Caco-2 (cell line): Measurements from ENCODE around the gene HS6ST2. TPM values are rescaled to one million over a fixed set of nuclear protein-coding genes. Genes with fewer than 3 reads are reported as not detected.

ENCODE experiments used
- BruUV-seq: library from RNA; stranded (reverse); fragments of 400-500 nt; replicated peaks from 2 replicates; lab custom pipeline; 2021; lab: Mats Ljungman, UMichigan
- CTCF ChIA-PET: fragments of 300-600 bp; sonication (Branson Sonifier 250); formaldehyde crosslinking; loops from one replicate; lab custom pipeline; 2022; ENCODE audit warnings: antibody characterized with exemption; lab: Charles Lee
- POLR2A ChIA-PET: fragments of 300-600 bp; sonication (Branson Sonifier 250); formaldehyde crosslinking; loops from one replicate; lab custom pipeline; 2022; ENCODE audit warnings: antibody characterized with exemption; lab: Charles Lee
- DNase-seq, 2 experiments: peaks; one replicate each; pipeline versions ENCODE4 v3.0.0 to v3.0.0-alpha.2; 2020 to 2022
- H3K27me3 ChIP-seq: replicated peaks from 2 replicates; pipeline ENCODE4 v1.6.0; 2011; ENCODE audit warnings: low read length; ENCODE audit not compliant: control insufficient read depth, insufficient read depth
- H3K36me3 ChIP-seq: 2 replicates; pipeline ENCODE4 v1.5.1; 2011; ENCODE audit warnings: low read length; ENCODE audit not compliant: control insufficient read depth, insufficient read depth
- H3K4me1 ChIP-seq: fragments of 250-450 bp; sonication (Bioruptor Pico); 2 replicates; pipeline ENCODE4 v1.5.1; 2020; ENCODE audit warnings: mild to moderate bottlenecking
- H3K4me3 ChIP-seq: 2 replicates; pipeline ENCODE4 v1.5.1; 2011; ENCODE audit warnings: low read depth, mild to moderate bottlenecking, control low read depth, low read length
- H3K9me3 ChIP-seq: fragments of 250-450 bp; sonication (Bioruptor Pico); 2 replicates; pipeline ENCODE4 v1.5.1; 2020; ENCODE audit warnings: mild to moderate bottlenecking, moderate library complexity
- H3K27ac Mint-ChIP-seq: one replicate; pipeline ENCODE4 v1.8.0; 2022; ENCODE audit warnings: mixed read lengths; ENCODE audit not compliant: unreplicated experiment
- H3K27me3 Mint-ChIP-seq: one replicate; pipeline ENCODE4 v1.8.0; 2022; ENCODE audit warnings: mixed read lengths; ENCODE audit not compliant: insufficient read depth, unreplicated experiment
- H3K36me3 Mint-ChIP-seq: one replicate; pipeline ENCODE4 v1.8.0; 2022; ENCODE audit warnings: mild to moderate bottlenecking, mixed read lengths; ENCODE audit not compliant: insufficient read depth, unreplicated experiment
- H3K4me1 Mint-ChIP-seq: one replicate; pipeline ENCODE4 v1.8.0; 2022; ENCODE audit warnings: low read depth, mixed read lengths; ENCODE audit not compliant: unreplicated experiment
- H3K4me3 Mint-ChIP-seq: one replicate; pipeline ENCODE4 v1.8.0; 2022; ENCODE audit warnings: mild to moderate bottlenecking, moderate library complexity, mixed read lengths; ENCODE audit not compliant: unreplicated experiment
- H3K9me3 Mint-ChIP-seq: one replicate; pipeline ENCODE4 v1.8.0; 2022; ENCODE audit warnings: mixed read lengths; ENCODE audit not compliant: unreplicated experiment
- CTCF ChIP-seq, 2 experiments: fragments of 200-600 bp in 1 of 2; IDR thresholded peaks; 1 replicate in 1 of 2; 2 replicates in 1 of 2; pipeline versions ENCODE4 v1.5.1 to v1.8.0; 2011 to 2022; ENCODE audit warnings: antibody characterized with exemption in 1 of 2, control low read depth in 1 of 2, inconsistent platforms in 1 of 2, low read depth in 1 of 2, low read length in 1 of 2, mild to moderate bottlenecking in 1 of 2, moderate library complexity in 1 of 2; ENCODE audit not compliant: insufficient read depth in 1 of 2, severe bottlenecking in 1 of 2, unreplicated experiment in 1 of 2
- intact Hi-C: fragments of 100-400 bp; cut with micrococcal nuclease; formaldehyde crosslinking; loops from one replicate; pipeline ENCODE4 v1.10.0; 2022; ENCODE audit not compliant: unreplicated experiment
- total RNA-seq: library from RNA; stranded (reverse); gene quantifications from 2 replicates; pipeline ENCODE4 v1.2.3, GENCODE V29; 2022

HS6ST2 gene
- total RNA-seq, 1 experiment from 2014 or later, result 34.9 TPM

- no peak overlapping the region for H3K4me3 Mint-ChIP-seq
- H3K27me3 Mint-ChIP-seq, result no peaks in the 10 kb centered on the region
- POLR2A ChIA-PET, result no interaction called here
These were observed 344.6 kb downstream of the HS6ST2 start for GRCh38 chrX:132613801-132614200.

GRCh38 chrX:132612821-132613564 lies 345.4 kb downstream of the HS6ST2 start:
- no TSS peak for BruUV-seq
- H3K4me1 ChIP-seq, result peaks cover 42% of the 10 kb centered on the region
- no peaks in the 10 kb centered on the region for H3K36me3 ChIP-seq
- H3K36me3 Mint-ChIP-seq, result no peaks in the 10 kb centered on the region
- no peak overlapping the region for H3K27ac Mint-ChIP-seq
- peak; percentile 46 to 51 for DNase-seq
- H3K9me3 ChIP-seq, result no peaks in the 10 kb centered on the region
- no peaks in the 10 kb centered on the region for H3K9me3 Mint-ChIP-seq
- ChIA-PET POLR2A (no interaction called here), CTCF (interaction anchor here (2.9 kb wide), 1 partner anchor 386 kb away, joined by 17 read pairs; no protein-coding TSS in a partner anchor)
- H3K4me3 Mint-ChIP-seq, result no peak overlapping the region
- peak; percentile 56 to 61 for TF ChIP-seq CTCF (IDR thresholded peaks at IDR 0.05; ENCODE audit: insufficient read depth in 1 of 2, low read depth in 1 of 2, low read length in 1 of 2, severe bottlenecking in 1 of 2, unreplicated experiment in 1 of 2)
- no peaks in the 10 kb centered on the region for H3K27me3 Mint-ChIP-seq
- no peak overlapping the region for H3K4me3 ChIP-seq
- no peaks in the 10 kb centered on the region for H3K27me3 ChIP-seq
- intact Hi-C loops, result loop anchor here (1.0 to 5.0 kb wide), 5 partner anchors 201 to 782 kb away; no protein-coding TSS in a partner anchor
- peaks cover 23% of the 10 kb centered on the region for H3K4me1 Mint-ChIP-seq

More at GRCh38 chrX:132613801-132614200, 344.6 kb downstream of the HS6ST2 start:
- no TSS peak for BruUV-seq
- Histone ChIP-seq H3K36me3 (no peaks in the 10 kb centered on the region), H3K4me1 (peaks cover 40% of the 10 kb centered on the region), H3K27me3 (no peaks in the 10 kb centered on the region), H3K4me3 (no peak overlapping the region), H3K9me3 (no peaks in the 10 kb centered on the region)
- Mint-ChIP-seq H3K4me1 (peaks cover 23% of the 10 kb centered on the region), H3K36me3 (no peaks in the 10 kb centered on the region), H3K27ac (no peak overlapping the region), H3K9me3 (no peaks in the 10 kb centered on the region)
- DNase-seq, result no peak
- CTCF ChIA-PET, result interaction anchor here (0.9 to 2.9 kb wide), 7 partner anchors 146 to 772 kb away, joined by 3 to 17 read pairs (median 6); no protein-coding TSS in a partner anchor
- TF ChIP-seq CTCF (IDR thresholded peaks at IDR 0.05; ENCODE audit: insufficient read depth in 1 of 2, low read depth in 1 of 2, low read length in 1 of 2, severe bottlenecking in 1 of 2, unreplicated experiment in 1 of 2), result no peak
- intact Hi-C loops, result loop anchor here (1.0 to 5.0 kb wide), 7 partner anchors 123 to 783 kb away; no protein-coding TSS in a partner anchor

- peaks cover 38% of the 10 kb centered on the region for H3K4me1 ChIP-seq
- BruUV-seq, result no TSS peak
- no peak for DNase-seq
- H3K4me3 Mint-ChIP-seq, result no peak overlapping the region
- POLR2A ChIA-PET, result no interaction called here
- peaks cover 23% of the 10 kb centered on the region for H3K4me1 Mint-ChIP-seq
- peak overlapping the region; percentile 51 for H3K27ac Mint-ChIP-seq
- H3K27me3 ChIP-seq, result no peaks in the 10 kb centered on the region
- H3K9me3 ChIP-seq, result no peaks in the 10 kb centered on the region
- no peaks in the 10 kb centered on the region for H3K36me3 Mint-ChIP-seq
- intact Hi-C loops, result loop anchor here (5.0 kb wide), 3 partner anchors 198 to 518 kb away; no protein-coding TSS in a partner anchor
- no peak overlapping the region for H3K4me3 ChIP-seq
- H3K9me3 Mint-ChIP-seq, result no peaks in the 10 kb centered on the region
- TF ChIP-seq CTCF (IDR thresholded peaks at IDR 0.05; ENCODE audit: insufficient read depth in 1 of 2, low read depth in 1 of 2, low read length in 1 of 2, severe bottlenecking in 1 of 2, unreplicated experiment in 1 of 2), result no peak
- CTCF ChIA-PET, result no interaction called here
- H3K36me3 ChIP-seq, result no peaks in the 10 kb centered on the region
- no peaks in the 10 kb centered on the region for H3K27me3 Mint-ChIP-seq
These were observed 347.9 kb downstream of the HS6ST2 start for GRCh38 chrX:132610536-132610935.
